Smooth muscle cell of the umbilical artery (primary cell): Measurements from ENCODE around the gene BSND. TPM values are rescaled to one million over a fixed set of nuclear protein-coding genes. Genes with fewer than 3 reads are reported as not detected.

Experiments
- total RNA-seq: library from RNA; depleted of rRNA; stranded (reverse); fragments of >200 nt; gene quantifications from 2 replicates; pipeline ENCODE4 v1.2.3, GENCODE V29; 2014

BSND gene
- not detected in 2 replicates for total RNA-seq

GRCh38 chr1:54998677-54999076 lies at the start of gene BSND:
TSS of gene BSND (plus strand) at chr1:54998933. CDS start at chr1:54999187, 254 bp downstream.

GRCh38 chr1:54980528-54981241 lies 18.0 kb upstream of the BSND start, which contains the start of gene TMEM61:
TSS of gene TMEM61 (plus strand) at chr1:54980628. CDS start at chr1:54981066, 438 bp downstream.

DNA sequence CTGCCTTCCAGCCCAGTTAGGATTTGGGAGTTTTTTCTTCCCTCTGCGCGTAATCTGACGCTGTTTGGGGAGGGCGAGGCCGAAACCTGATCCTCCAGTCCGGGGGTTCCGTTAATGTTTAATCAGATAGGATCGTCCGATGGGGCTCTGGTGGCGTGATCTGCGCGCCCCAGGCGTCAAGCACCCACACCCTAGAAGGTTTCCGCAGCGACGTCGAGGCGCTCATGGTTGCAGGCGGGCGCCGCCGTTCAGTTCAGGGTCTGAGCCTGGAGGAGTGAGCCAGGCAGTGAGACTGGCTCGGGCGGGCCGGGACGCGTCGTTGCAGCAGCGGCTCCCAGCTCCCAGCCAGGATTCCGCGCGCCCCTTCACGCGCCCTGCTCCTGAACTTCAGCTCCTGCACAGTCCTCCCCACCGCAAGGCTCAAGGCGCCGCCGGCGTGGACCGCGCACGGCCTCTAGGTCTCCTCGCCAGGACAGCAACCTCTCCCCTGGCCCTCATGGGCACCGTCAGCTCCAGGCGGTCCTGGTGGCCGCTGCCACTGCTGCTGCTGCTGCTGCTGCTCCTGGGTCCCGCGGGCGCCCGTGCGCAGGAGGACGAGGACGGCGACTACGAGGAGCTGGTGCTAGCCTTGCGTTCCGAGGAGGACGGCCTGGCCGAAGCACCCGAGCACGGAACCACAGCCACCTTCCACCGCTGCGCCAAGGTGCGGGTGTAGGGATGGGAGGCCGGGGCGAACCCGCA lies 40.8 kb downstream of the BSND start, which contains the start of gene PCSK9:
Gene PCSK9, plus strand, starts transcription at position 207 of the 741 bp plus-strand sequence. Its CDS starts 290 bp downstream, at position 497.

Other genes with a start within 250 kb of the BSND start
- 4.2 and 4.6 TPM in 2 replicates for gene PARS2, start 234.4 kb upstream of the BSND start, total RNA-seq
- gene TTC22, start 197.6 kb upstream of the BSND start, total RNA-seq, result not detected in 2 replicates
- 76.0 and 184 TPM in 2 replicates for gene DHCR24, start 111.7 kb upstream of the BSND start, total RNA-seq
- gene TMEM61, start 18.3 kb upstream of the BSND start, total RNA-seq, result not detected in 2 replicates
- gene PCSK9, start 40.6 kb downstream of the BSND start, total RNA-seq, result 0.89 and 2.4 TPM in 2 replicates
- 32.7 and 49.3 TPM in 2 replicates for gene USP24, start 216.4 kb downstream of the BSND start, total RNA-seq